ENCODE measurements around the gene PLEKHA5. TPM values are rescaled to one million over a fixed set of nuclear protein-coding genes. Genes with fewer than 3 reads are reported as not detected.

The PLEKHA5 gene
- total RNA-seq, 1 experiment from 2014 or later: 10.8 TPM

GRCh38 chr12:19130224-19131024, 891 bp downstream of the PLEKHA5 start:
- peak; percentile 22 for DNase-seq (ENCODE audit: low spot score)

- DNase-seq (ENCODE audit: low spot score): peak; percentile 31
These were observed 1.5 kb downstream of the PLEKHA5 start for GRCh38 chr12:19131025-19131444.

- peak; percentile 11 for DNase-seq (ENCODE audit: low spot score)
These were observed 9.0 kb downstream of the PLEKHA5 start for GRCh38 chr12:19138551-19138950.

GRCh38 chr12:19138956-19139355, 9.4 kb downstream of the PLEKHA5 start:
- no peak for DNase-seq (ENCODE audit: low spot score)

- no peak for DNase-seq (ENCODE audit: low spot score)
These were observed 10.2 kb downstream of the PLEKHA5 start for GRCh38 chr12:19139615-19140194.

GRCh38 chr12:19140381-19141236, 11.1 kb downstream of the PLEKHA5 start:
- DNase-seq (ENCODE audit: low spot score): no peak

- no peak for DNase-seq (ENCODE audit: low spot score)
These were observed 13.0 kb downstream of the PLEKHA5 start for GRCh38 chr12:19142499-19142898.

GRCh38 chr12:19144287-19144686, 14.8 kb downstream of the PLEKHA5 start:
- no peak for DNase-seq (ENCODE audit: low spot score)

- no peak for DNase-seq (ENCODE audit: low spot score)
These were observed 15.5 kb downstream of the PLEKHA5 start for GRCh38 chr12:19144985-19145384.

- no peak for DNase-seq (ENCODE audit: low spot score)
These were observed 19.3 kb downstream of the PLEKHA5 start for GRCh38 chr12:19148860-19149259.

- peak; percentile 10 for DNase-seq (ENCODE audit: low spot score)
These were observed 20.9 kb downstream of the PLEKHA5 start for GRCh38 chr12:19150273-19150900.

- DNase-seq (ENCODE audit: low spot score): no peak
These were observed 21.8 kb downstream of the PLEKHA5 start for GRCh38 chr12:19151298-19151697.

GRCh38 chr12:19153396-19153795, 23.9 kb downstream of the PLEKHA5 start:
- DNase-seq (ENCODE audit: low spot score): no peak

GRCh38 chr12:19154686-19155085, 25.2 kb downstream of the PLEKHA5 start:
- DNase-seq (ENCODE audit: low spot score): no peak

- DNase-seq (ENCODE audit: low spot score): no peak
These were observed 26.6 kb downstream of the PLEKHA5 start for GRCh38 chr12:19155981-19156734.

- no peak for DNase-seq (ENCODE audit: low spot score)
These were observed 29.4 kb downstream of the PLEKHA5 start for GRCh38 chr12:19158923-19159322.

- DNase-seq (ENCODE audit: low spot score): no peak
These were observed 31.7 kb downstream of the PLEKHA5 start for GRCh38 chr12:19161216-19161615.

GRCh38 chr12:19165451-19165850, 35.9 kb downstream of the PLEKHA5 start:
- no peak for DNase-seq (ENCODE audit: low spot score)

- no peak for DNase-seq (ENCODE audit: low spot score)
These were observed 36.9 kb downstream of the PLEKHA5 start for GRCh38 chr12:19166387-19166786.

- DNase-seq (ENCODE audit: low spot score): no peak
These were observed 37.4 kb downstream of the PLEKHA5 start for GRCh38 chr12:19166956-19167355.

GRCh38 chr12:19167708-19168107, 38.2 kb downstream of the PLEKHA5 start:
- DNase-seq (ENCODE audit: low spot score): no peak

All from A172 (cell line).